GM06990 (cell line): Measurements from ENCODE around the gene TBC1D10B.

Source experiments
- DNase-seq: peaks from one replicate; pipeline ENCODE4 v3.0.0-alpha.2; 2011; ENCODE audit not compliant: insufficient read length; ENCODE audit errors: extremely low read depth
- H3K27me3 ChIP-seq: replicated peaks from 2 replicates; pipeline ENCODE4 v1.6.0; 2011; ENCODE audit warnings: low read length; ENCODE audit not compliant: control insufficient read depth, insufficient read depth
- H3K36me3 ChIP-seq: 2 replicates; pipeline ENCODE4 v1.5.1; 2011; ENCODE audit warnings: low read length; ENCODE audit not compliant: control insufficient read depth, insufficient read depth
- H3K4me3 ChIP-seq: replicated peaks from 2 replicates; pipeline ENCODE4 v1.5.1; 2011; ENCODE audit warnings: low read depth, mild to moderate bottlenecking, control low read depth, low read length
- CTCF ChIP-seq: IDR thresholded peaks from 2 replicates; pipeline ENCODE4 v1.5.1; 2011; ENCODE audit warnings: low read length, control low read depth, mild to moderate bottlenecking, inconsistent platforms; ENCODE audit not compliant: insufficient read depth, poor library complexity, severe bottlenecking

TBC1D10B gene

GRCh38 chr16:30374538-30374937, 4.2 kb upstream of the TBC1D10B start, which contains the start of gene MYL11:
MYL11 (plus strand) TSS chr16:30374802; CDS start chr16:30374858, 56 bp downstream.
- no peak for TF ChIP-seq CTCF
- H3K4me3 ChIP-seq = no peak within 1 kb of the TSS
- no peaks in the 10 kb centered on the region for H3K27me3 ChIP-seq
- no peaks in the 10 kb centered on the region; the same call in 1 of the 2 replicates for H3K36me3 ChIP-seq
- DNase-seq = no peak

GRCh38 chr16:30372725-30373124, 2.4 kb upstream of the TBC1D10B start:
- no peak overlapping the region for H3K4me3 ChIP-seq
- H3K36me3 ChIP-seq = no peaks in the 10 kb centered on the region; the same call in 1 of the 2 replicates
- TF ChIP-seq CTCF = no peak
- DNase-seq = no peak
- no peaks in the 10 kb centered on the region for H3K27me3 ChIP-seq

- Histone ChIP-seq H3K27me3 (no peaks in the 10 kb centered on the region), H3K4me3 (no peak overlapping the region), H3K36me3 (no peaks in the 10 kb centered on the region; the same call in 1 of the 2 replicates)
- no peak for TF ChIP-seq CTCF
- DNase-seq = no peak
Measured at GRCh38 chr16:30372038-30372712, 1.9 kb upstream of the TBC1D10B start.

GRCh38 chr16:30371248-30371816, 1.0 kb upstream of the TBC1D10B start:
- H3K36me3 ChIP-seq = no peaks in the 10 kb centered on the region; the same call in 1 of the 2 replicates
- peak overlapping the region; percentile 50 for H3K4me3 ChIP-seq
- peak; percentile 0 for TF ChIP-seq CTCF
- H3K27me3 ChIP-seq = no peaks in the 10 kb centered on the region
- no peak for DNase-seq

- Histone ChIP-seq H3K36me3 (peaks cover 3% of the 10 kb centered on the region), H3K27me3 (no peaks in the 10 kb centered on the region), H3K4me3 (peak overlapping the region; percentile 90)
- DNase-seq = no peak
- TF ChIP-seq CTCF = no peak
Measured at GRCh38 chr16:30369938-30370455, 297 bp downstream of the TBC1D10B start.
